Endothelial cell (in vitro differentiated cells): Measurements from ENCODE around the gene NCAM1. TPM values are rescaled to one million over a fixed set of nuclear protein-coding genes. Genes with fewer than 3 reads are reported as not detected.

Experiments
- DNase-seq: peaks from one replicate; pipeline ENCODE4 v3.0.0; 2021; ENCODE audit warnings: low spot score
- H3K27ac Mint-ChIP-seq: one replicate; pipeline ENCODE4 v1.8.0; 2021; ENCODE audit warnings: mixed read lengths, inconsistent platforms; ENCODE audit not compliant: unreplicated experiment
- H3K27me3 Mint-ChIP-seq: one replicate; pipeline ENCODE4 v1.8.0; 2021; ENCODE audit warnings: mild to moderate bottlenecking, moderate library complexity, mixed read lengths, inconsistent platforms; ENCODE audit not compliant: unreplicated experiment
- H3K36me3 Mint-ChIP-seq: one replicate; pipeline ENCODE4 v1.8.0; 2021; ENCODE audit warnings: mild to moderate bottlenecking, low read depth, mixed read lengths, inconsistent platforms; ENCODE audit not compliant: unreplicated experiment
- H3K4me1 Mint-ChIP-seq: one replicate; pipeline ENCODE4 v1.8.0; 2021; ENCODE audit warnings: mild to moderate bottlenecking, mixed read lengths, inconsistent platforms; ENCODE audit not compliant: unreplicated experiment
- H3K4me3 Mint-ChIP-seq: one replicate; pipeline ENCODE4 v1.8.0; 2021; ENCODE audit warnings: mild to moderate bottlenecking, mixed read lengths, inconsistent platforms; ENCODE audit not compliant: unreplicated experiment
- H3K9me3 Mint-ChIP-seq: one replicate; pipeline ENCODE4 v1.8.0; 2021; ENCODE audit warnings: mixed read lengths, inconsistent platforms; ENCODE audit not compliant: unreplicated experiment
- CTCF ChIP-seq: fragments of 200-600 bp; sonication (generic); IDR thresholded peaks from one replicate; pipeline ENCODE4 v1.5.0; 2021; ENCODE audit warnings: antibody characterized with exemption; ENCODE audit not compliant: unreplicated experiment
- total RNA-seq: library from RNA; stranded (reverse); fragmentation: NEBNext Ultra II Directional; extraction: Animal tissue kit (Norgen Biotek cat#: 25700); gene quantifications from one replicate; pipeline ENCODE4 v1.2.1, GENCODE V29; 2021; ENCODE audit not compliant: unreplicated experiment

NCAM1 gene
- total RNA-seq, 1 donor from 2014 or later: 21.9 TPM

GRCh38 chr11:113148076-113148475 lies 186.9 kb downstream of the NCAM1 start:
- H3K27me3 Mint-ChIP-seq: no peaks in the 10 kb centered on the region
- no peak for TF ChIP-seq CTCF
- no peak overlapping the region for H3K27ac Mint-ChIP-seq
- H3K4me3 Mint-ChIP-seq: no peak overlapping the region
- no peaks in the 10 kb centered on the region for H3K9me3 Mint-ChIP-seq
- DNase-seq: no peak
- H3K36me3 Mint-ChIP-seq: no peaks in the 10 kb centered on the region
- H3K4me1 Mint-ChIP-seq: peaks cover 5% of the 10 kb centered on the region

- Mint-ChIP-seq H3K27me3 (no peaks in the 10 kb centered on the region), H3K36me3 (no peaks in the 10 kb centered on the region), H3K27ac (no peak overlapping the region), H3K4me1 (peaks cover 2% of the 10 kb centered on the region), H3K9me3 (no peaks in the 10 kb centered on the region), H3K4me3 (no peak overlapping the region)
- no peak for TF ChIP-seq CTCF
- no peak for DNase-seq
These were observed 187.4 kb downstream of the NCAM1 start for GRCh38 chr11:113148652-113149051.

GRCh38 chr11:113151521-113151920 lies 190.3 kb downstream of the NCAM1 start:
- H3K27me3 Mint-ChIP-seq: no peaks in the 10 kb centered on the region
- H3K4me3 Mint-ChIP-seq: no peak overlapping the region
- DNase-seq: no peak
- no peaks in the 10 kb centered on the region for H3K4me1 Mint-ChIP-seq
- H3K36me3 Mint-ChIP-seq: no peaks in the 10 kb centered on the region
- H3K27ac Mint-ChIP-seq: no peak overlapping the region
- no peak for TF ChIP-seq CTCF
- H3K9me3 Mint-ChIP-seq: no peaks in the 10 kb centered on the region

- no peaks in the 10 kb centered on the region for H3K9me3 Mint-ChIP-seq
- no peak overlapping the region for H3K27ac Mint-ChIP-seq
- H3K27me3 Mint-ChIP-seq: no peaks in the 10 kb centered on the region
- H3K36me3 Mint-ChIP-seq: no peaks in the 10 kb centered on the region
- no peak overlapping the region for H3K4me3 Mint-ChIP-seq
- no peak for DNase-seq
- no peak for TF ChIP-seq CTCF
- no peaks in the 10 kb centered on the region for H3K4me1 Mint-ChIP-seq
These were observed 191.3 kb downstream of the NCAM1 start for GRCh38 chr11:113152500-113152899.

GRCh38 chr11:113153847-113154246 lies 192.6 kb downstream of the NCAM1 start:
- Mint-ChIP-seq H3K27ac (no peak overlapping the region), H3K4me3 (no peak overlapping the region), H3K36me3 (no peaks in the 10 kb centered on the region), H3K27me3 (no peaks in the 10 kb centered on the region), H3K4me1 (no peaks in the 10 kb centered on the region), H3K9me3 (no peaks in the 10 kb centered on the region)
- TF ChIP-seq CTCF: no peak
- DNase-seq: no peak
